ENCODE results near the gene ZNF524. TPM values are rescaled to one million over a fixed set of nuclear protein-coding genes. Genes with fewer than 3 reads are reported as not detected.

The ZNF524 gene
- total and polyA plus RNA-seq, 10 of the 15 experiments (the other 5 are each of a cell fraction or from before 2014, with no cell fraction given) = 0.47 to 18.6 (median 12.4) TPM; not detected in 1

GRCh38 chr19:55615543-55616394 is 15.7 kb downstream of the ZNF524 start:
- Histone ChIP-seq H3K27ac (ENCODE audit: control insufficient read depth, insufficient read depth) (no peak overlapping the region), H3K9me3 (replicated peaks; ENCODE audit: control insufficient read depth, insufficient read depth, low read length) (no peaks in the 10 kb centered on the region; the same call in 1 of the 3 replicates), H3K79me2 (ENCODE audit: control insufficient read depth, insufficient read depth, low read length) (peaks cover 3% of the 10 kb centered on the region; the same call in 1 of the 2 replicates), H3K36me3 (ENCODE audit: control insufficient read depth in 2 of 2, insufficient read depth in 2 of 2, low read length in 1 of 2) (peaks cover 3 to 12% of the 10 kb centered on the region in 2 experiments; a peak in 3 of 4 replicates), H3K27me3 (replicated peaks in 1 of 2; ENCODE audit: control insufficient read depth in 2 of 2, insufficient read depth in 2 of 2, low read length in 1 of 2) (no peaks in the 10 kb centered on the region), H3K4me2 (ENCODE audit: control insufficient read depth, insufficient read depth) (no peak overlapping the region), H2AFZ (ENCODE audit: control insufficient read depth, low read depth, low read length) (no peak overlapping the region), H4K20me1 (ENCODE audit: control insufficient read depth, insufficient read depth) (peaks cover 3% of the 10 kb centered on the region; the same call in 1 of the 2 replicates), H3K4me1 (ENCODE audit: control insufficient read depth, insufficient read depth, low read length) (peaks cover 4% of the 10 kb centered on the region), H3K9ac (ENCODE audit: control insufficient read depth, insufficient read depth, low read length) (no peak overlapping the region), H3K4me3 (no peak overlapping the region)
- TF ChIP-seq ZSCAN29 (IDR thresholded peaks at IDR 0.05) (no peak), ATF7 (IDR thresholded peaks at IDR 0.05; ENCODE audit: low read depth) (no peak), NFYB (IDR thresholded peaks at IDR 0.05; ENCODE audit: insufficient read depth, low read depth, low read length) (no peak), SREBF2 (IDR thresholded peaks at IDR 0.05; ENCODE audit: low read length) (no peak), TBL1XR1 (IDR thresholded peaks at IDR 0.05; ENCODE audit: low read depth, low read length) (no peak), ZZZ3 (IDR thresholded peaks at IDR 0.05; ENCODE audit: control insufficient read depth, insufficient read length, low read depth) (no peak), POU2F2 (IDR thresholded peaks at IDR 0.05; ENCODE audit: borderline replicate concordance, low read depth, low read length) (no peak)
- in situ Hi-C loops (cut with MboI) (no loop called here), intact Hi-C loops (cut with micrococcal nuclease; ENCODE audit: unreplicated experiment) (no loop called here)
- ATAC-seq (no peak), FAIRE-seq (no peak), DNase-seq (ENCODE audit: low read depth, low spot score) (no peak)
- CTCF ChIA-PET = no interaction called here
- WGBS (ENCODE audit: insufficient coverage, insufficient replicate concordance, low lambda C conversion rate, missing lambda C conversion rate) = 99% methylated on average over 65 of the region's 88 CpGs
- RAD21 ChIA-PET (ENCODE audit: unreplicated experiment) = no interaction called here
- POLR2A ChIA-PET = no interaction called here
- no TSS peak for BruUV-seq (replicated peaks)
- SMC1A ChIA-PET (ENCODE audit: uncharacterized antibody, unreplicated experiment) = no interaction called here

Measured in GM12878 (cell line).